Uterus (tissue), 2 donors: ENCODE results near the gene HS3ST2.

Experiments used
- POLR2A ChIP-seq, 2 donors: fragments of 450-650 bp; IDR thresholded peaks; one replicate each; pipeline ENCODE4 v1.6.1; 2016; ENCODE audit warnings: antibody characterized with exemption in 2 of 2, mild to moderate bottlenecking in 1 of 2, moderate library complexity in 1 of 2
- TF ChIP-seq, protein P1 (sequence below), 4 experiments: fragments of 200-600 bp in 2 of 4; fragments of 450-650 bp in 2 of 4; sonication (generic) in 2 of 4; IDR thresholded peaks; one replicate each; pipeline ENCODE4 v1.5.1; 2016 to 2019; ENCODE audit warnings: antibody characterized with exemption in 4 of 4, mild to moderate bottlenecking in 2 of 4, moderate library complexity in 1 of 4

GRCh38 chr16:22847100-22847499 is 33.1 kb downstream of the HS3ST2 start:
- TF ChIP-seq, protein P1, sequence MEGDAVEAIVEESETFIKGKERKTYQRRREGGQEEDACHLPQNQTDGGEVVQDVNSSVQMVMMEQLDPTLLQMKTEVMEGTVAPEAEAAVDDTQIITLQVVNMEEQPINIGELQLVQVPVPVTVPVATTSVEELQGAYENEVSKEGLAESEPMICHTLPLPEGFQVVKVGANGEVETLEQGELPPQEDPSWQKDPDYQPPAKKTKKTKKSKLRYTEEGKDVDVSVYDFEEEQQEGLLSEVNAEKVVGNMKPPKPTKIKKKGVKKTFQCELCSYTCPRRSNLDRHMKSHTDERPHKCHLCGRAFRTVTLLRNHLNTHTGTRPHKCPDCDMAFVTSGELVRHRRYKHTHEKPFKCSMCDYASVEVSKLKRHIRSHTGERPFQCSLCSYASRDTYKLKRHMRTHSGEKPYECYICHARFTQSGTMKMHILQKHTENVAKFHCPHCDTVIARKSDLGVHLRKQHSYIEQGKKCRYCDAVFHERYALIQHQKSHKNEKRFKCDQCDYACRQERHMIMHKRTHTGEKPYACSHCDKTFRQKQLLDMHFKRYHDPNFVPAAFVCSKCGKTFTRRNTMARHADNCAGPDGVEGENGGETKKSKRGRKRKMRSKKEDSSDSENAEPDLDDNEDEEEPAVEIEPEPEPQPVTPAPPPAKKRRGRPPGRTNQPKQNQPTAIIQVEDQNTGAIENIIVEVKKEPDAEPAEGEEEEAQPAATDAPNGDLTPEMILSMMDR (IDR thresholded peaks at IDR 0.05) = no peak
- TF ChIP-seq POLR2A (IDR thresholded peaks at IDR 0.05) = no peak
